HT-29 (cell line): ENCODE results near the gene MIEN1. TPM values are rescaled to one million over a fixed set of nuclear protein-coding genes. Genes with fewer than 3 reads are reported as not detected.
"Not testable (repeated sequence)": the region's sequence is repeated elsewhere in the genome, so short reads cannot be mapped to it uniquely, and the experiment has no call there.

ENCODE experiments used
- DNase-seq: peaks from one replicate; pipeline ENCODE4 v3.0.0-alpha.2; 2015; ENCODE audit warnings: low spot score
- small RNA-seq: library from RNA; depleted of rRNA; stranded (forward); fragments of <200 nt; gene quantifications from one replicate; pipeline ENCODE3, GENCODE V24; 2014
- total RNA-seq: library from RNA; depleted of rRNA; stranded (reverse); fragments of >200 nt; shearing (Covaris generic); gene quantifications from 2 replicates; pipeline ENCODE4 v1.2.3, GENCODE V29; 2014; rRNA removed

Gene MIEN1
- total RNA-seq, 1 experiment from 2014 or later: 118 TPM

DNA sequence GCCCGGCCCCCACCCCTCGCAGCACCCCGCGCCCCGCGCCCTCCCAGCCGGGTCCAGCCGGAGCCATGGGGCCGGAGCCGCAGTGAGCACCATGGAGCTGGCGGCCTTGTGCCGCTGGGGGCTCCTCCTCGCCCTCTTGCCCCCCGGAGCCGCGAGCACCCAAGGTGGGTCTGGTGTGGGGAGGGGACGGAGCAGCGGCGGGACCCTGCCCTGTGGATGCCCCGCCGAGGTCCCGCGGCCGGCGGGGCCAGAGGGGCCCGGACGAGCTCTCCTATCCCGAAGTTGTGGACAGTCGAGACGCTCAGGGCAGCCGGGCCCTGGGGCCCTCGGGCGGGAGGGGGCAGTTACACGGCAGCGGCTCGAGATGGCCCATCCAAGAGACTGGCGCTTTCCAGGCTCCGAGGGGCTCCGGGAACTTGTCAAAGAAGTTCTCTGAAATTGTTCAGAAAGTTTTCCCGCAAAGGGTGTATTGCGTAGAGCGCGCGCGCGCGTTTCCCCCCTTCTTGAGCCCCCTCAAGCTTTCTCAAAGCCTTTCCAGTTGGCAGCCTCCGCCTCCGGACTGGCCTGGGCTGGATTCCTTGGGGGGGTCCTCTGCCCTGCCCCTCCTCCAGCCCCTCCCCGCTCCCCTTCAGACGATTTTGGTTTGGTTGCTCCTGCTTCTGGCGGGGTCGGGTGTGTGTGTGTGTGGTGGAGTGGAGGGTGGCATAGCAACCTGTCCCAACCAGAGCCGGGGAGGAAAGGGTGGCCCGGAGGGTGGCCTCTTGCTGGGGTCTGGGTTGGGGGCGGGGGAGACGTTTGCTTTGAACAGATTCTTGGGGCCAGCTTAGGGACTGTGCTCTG, 30.0 kb downstream of the MIEN1 start:
- DNase-seq: peak; percentile 27

DNA sequence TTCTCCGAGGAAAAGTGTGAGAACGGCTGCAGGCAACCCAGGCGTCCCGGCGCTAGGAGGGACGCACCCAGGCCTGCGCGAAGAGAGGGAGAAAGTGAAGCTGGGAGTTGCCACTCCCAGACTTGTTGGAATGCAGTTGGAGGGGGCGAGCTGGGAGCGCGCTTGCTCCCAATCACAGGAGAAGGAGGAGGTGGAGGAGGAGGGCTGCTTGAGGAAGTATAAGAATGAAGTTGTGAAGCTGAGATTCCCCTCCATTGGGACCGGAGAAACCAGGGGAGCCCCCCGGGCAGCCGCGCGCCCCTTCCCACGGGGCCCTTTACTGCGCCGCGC, 30.5 kb downstream of the MIEN1 start, which contains the start of gene ERBB2:
TSS of gene ERBB2 (plus strand) at position 247 of the 330 bp plus-strand sequence. CDS start 175 bp downstream, outside the sequence.
- DNase-seq: peak; percentile 79

DNA sequence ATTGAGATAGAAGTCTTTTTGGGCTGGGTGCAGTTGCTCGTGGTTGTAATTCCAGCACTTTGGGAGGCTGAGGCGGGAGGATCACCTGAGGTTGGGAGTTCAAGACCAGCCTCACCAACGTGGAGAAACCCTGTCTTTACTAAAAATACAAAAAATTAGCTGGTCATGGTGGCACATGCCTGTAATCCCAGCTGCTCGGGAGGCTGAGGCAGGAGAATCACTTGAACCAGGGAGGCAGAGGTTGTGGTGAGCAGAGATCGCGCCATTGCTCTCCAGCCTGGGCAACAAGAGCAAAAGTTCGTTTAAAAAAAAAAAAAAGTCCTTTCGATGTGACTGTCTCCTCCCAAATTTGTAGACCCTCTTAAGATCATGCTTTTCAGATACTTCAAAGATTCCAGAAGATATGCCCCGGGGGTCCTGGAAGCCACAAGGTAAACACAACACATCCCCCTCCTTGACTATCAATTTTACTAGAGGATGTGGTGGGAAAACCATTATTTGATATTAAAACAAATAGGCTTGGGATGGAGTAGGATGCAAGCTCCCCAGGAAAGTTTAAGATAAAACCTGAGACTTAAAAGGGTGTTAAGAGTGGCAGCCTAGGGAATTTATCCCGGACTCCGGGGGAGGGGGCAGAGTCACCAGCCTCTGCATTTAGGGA, 31.0 kb downstream of the MIEN1 start:
- not testable (repeated sequence) for DNase-seq

DNA sequence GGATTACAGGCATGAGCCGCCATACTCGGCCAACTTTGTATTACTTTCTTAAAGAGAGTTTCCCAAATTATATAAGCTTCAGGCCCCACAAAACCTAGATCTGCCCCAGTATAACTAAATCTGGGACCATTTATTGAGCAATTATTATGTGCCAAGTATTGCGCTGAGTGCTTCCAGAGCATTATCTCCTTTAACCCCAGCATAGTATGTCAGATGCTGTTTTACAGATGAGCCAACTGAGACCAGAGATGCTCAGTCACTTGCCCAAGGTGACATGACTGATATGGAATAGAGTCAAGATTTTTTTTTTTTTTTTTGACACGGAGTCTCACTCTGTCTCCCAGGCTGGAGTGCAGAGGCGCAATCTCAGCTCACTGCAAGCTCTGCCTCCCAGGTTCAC, 32.4 kb downstream of the MIEN1 start:
- no peak for DNase-seq

DNA sequence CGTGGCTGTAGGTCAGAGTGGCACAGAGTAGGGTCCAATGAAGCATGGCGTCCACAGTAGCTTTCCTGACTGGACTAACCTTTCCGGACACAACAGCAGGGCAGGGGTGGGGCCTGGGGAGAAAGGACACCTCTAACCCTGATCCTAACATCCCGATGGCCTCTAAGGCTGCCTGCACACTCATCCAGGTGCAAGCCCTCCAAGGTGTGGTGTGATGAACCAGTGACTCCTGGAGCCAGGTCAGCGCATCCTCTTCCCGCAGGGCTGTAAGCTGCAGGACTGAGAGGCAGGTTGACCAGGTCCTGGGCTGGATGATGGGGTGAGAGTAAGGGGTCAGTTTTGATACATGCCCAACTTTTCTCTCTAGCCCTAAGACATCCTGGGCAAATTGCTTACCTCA, 33.6 kb downstream of the MIEN1 start:
- DNase-seq: no peak

DNA sequence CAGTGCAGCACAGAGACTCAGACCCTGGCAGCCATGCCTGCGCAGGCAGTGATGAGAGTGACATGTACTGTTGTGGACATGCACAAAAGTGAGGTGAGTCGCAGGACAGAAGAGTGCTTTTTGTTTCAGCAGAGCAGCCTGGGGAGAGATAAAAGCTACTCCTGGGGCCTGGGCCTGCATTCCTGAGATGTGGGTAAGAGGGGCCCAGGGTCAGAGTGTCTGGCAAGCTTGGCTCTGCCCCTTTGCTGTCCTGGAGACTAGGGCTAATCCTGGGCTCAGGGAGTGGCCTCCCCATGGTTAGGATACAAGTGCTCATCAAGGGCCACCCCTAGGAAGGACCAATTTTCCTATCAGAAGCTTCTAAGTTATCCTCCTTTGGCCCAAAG, 35.2 kb downstream of the MIEN1 start:
- no peak for DNase-seq

DNA sequence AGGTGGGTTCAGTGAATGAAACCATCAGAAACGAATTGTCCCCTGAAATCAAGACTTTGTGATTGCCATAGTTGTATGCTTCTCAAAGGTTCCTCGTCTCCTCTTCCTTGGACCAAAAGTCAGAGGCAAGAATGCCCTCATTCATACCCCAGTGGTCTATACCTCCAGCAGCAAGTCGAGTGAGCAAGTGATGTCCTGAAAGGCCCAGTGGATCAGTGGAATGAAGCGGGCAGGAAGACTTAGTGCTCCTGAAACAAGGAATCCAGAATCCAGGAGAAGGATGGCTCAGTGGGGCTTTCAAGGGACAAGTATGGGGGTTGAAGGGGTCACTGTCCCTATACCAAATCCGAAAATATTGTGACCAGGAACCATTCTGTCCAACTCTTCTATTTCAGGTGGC, 35.7 kb downstream of the MIEN1 start:
- no peak for DNase-seq

DNA sequence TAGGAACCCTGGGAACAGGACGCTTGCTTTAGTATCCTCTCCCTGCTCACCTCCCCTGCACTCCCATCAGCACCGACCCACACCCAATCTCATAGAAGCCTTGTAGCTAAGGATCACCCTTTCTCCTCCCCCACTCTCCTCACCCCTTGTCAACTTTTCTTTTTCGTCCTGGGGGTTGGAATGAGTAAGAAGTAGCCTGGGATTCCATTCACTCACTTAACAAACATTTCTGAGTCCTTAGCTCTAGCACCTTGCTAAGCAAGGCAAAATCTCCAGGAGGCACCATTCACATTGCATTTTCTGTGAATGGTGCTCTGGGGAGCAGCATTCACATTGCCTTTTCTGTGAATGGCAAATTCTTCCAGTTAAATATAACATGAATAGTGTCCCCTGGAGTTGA, 41.4 kb downstream of the MIEN1 start:
- no peak for DNase-seq

DNA sequence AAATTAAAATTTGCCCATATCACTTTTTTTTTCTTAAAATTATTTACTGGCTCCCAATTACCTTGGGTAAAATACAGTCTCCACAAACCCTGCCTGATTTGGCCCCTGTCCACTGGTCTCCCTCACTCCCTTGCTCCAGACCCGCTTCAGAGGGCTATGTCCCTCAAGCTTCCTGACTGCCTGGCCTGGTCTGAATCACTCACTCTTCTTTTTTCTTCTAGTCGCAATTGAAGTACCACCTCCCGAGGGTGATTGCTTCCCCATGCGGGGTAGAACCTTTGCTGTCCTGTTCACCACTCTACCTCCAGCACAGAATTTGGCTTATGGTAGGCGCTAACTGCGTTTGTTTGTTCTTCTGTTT, 41.9 kb downstream of the MIEN1 start:
- DNase-seq: no peak

DNA sequence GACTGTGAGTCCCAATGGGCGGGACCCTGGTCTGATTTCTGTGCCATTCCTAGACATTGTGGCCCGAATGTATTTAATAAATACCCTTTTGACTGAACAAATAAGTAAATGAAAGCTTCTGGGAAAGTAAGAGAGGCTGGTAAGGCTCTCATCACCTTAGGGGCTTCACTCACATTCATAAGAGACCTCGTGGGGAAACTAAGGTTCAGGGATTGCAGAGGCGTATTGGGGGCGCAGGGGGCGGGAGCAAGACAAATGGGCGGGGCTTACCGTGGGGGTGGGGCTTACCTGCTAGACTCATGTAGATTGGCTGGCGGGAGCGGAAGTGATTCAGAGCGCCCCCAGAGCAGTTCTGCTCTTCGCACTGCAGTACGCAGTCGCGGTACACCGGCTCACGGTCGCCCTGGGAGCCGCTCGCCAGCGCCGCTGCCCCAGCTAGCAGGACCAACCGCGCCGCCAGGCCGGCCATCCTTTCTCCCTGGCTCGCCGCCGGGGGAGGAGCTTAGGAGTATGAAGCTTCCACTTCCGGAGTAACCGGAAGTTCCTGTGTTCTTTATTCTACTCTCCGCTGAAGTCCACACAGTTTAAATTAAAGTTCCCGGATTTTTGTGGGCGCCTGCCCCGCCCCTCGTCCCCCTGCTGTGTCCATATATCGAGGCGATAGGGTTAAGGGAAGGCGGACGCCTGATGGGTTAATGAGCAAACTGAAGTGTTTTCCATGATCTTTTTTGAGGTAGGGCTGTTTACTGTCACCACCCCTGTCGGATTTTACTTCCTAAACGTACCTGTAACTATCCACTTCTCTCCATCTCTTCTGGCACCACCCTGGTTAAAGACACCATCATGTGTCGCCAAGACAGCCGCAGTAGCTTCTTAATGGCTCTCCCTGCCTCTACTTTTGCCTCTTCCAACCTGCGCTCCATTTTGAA, 42.5 kb downstream of the MIEN1 start, which contains the start of gene PGAP3:
TSS of gene PGAP3 (minus strand) at position 512 of the 929 bp plus-strand sequence. CDS start at position 469, 43 bp downstream.
- DNase-seq: peak; percentile 92

DNA sequence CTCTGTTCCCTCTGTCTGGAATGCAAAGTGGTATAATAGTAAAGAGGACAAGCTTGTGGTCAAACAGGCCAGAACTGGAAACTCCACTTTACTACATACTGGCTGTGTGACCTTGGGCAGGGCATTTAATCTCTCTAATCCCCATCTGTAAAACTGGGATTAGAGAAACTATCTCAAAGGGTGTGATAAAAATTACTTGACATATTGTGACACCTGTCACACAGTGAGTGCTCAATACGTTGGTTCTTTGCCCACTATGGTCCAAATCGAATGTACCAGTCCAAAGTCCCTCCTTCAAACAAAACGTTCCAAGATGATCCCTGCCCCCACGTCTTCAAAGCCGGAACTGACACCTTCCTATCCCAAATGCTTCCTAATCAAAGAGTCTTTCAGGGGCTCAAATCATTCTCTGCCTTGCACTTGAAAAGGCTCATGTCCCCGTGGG, 43.2 kb downstream of the MIEN1 start:
- DNase-seq: peak; percentile 39

DNA sequence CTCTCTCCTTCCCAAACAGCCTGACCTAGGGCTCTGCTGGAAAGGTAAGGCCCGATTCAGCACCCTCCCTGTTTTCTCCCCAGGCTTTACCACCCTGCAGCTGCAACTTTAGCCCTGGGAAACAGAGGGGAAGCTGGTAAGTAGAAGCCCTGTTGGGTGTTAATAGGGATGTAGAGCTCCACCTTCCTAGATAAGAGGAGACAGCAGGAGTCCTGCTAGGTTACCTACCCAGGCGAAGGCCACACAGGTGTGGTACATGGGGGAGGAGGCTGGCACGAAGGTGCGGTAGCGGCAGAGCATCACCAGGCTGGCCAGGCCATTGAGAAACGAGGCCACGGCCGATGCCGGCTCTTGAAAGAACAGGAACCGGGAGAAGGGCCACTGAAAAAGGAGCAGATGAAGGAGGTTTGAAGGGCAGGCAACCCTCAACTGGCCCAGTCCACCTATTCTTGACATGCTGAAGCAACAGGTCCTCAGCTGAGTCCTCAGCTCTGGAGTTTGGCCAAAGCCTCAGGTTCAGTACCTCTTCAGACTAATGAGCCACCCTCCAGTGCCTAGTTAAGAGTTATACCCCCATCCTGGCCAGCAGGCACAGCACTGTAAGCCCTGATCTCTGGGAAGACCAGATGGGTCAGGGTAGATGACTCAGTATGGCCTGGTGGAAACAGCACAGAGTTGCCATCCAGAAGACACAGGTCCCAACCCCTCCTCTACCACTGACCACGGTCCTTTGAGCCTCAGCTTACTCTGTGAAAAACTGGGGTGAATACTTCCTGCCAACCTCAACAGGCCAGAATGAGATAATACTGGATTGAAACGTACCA, 45.8 kb downstream of the MIEN1 start:
- no peak for DNase-seq

DNA sequence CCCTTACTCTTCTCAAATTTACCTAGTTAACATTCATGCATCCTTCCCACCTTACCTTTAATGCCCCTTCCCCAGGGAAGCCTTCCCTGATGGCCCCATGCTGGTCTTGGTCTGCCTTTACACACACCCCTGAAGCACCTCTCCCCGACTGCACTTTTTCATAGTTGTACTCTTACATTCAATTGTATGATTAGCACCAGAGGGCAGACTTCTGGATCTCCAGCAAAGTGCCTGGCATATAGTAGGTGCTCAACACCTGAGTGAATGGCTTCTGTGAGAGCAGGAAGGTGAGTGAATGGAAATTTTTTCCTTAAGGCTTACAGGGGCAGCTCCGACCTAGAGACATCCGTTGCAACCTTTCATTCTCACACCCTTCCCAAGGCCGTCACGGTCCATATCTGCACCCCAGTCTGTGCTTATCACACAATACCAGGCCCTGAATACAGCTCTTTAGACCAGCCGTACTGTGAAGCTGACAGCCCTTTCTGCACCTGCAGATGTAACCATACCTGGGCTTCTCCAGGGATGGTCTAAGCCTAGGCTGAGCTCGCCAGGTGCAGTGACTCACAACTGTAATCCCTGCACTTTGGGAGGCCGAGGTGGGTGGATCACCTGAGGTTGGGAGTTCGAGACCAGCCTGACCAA, 46.9 kb downstream of the MIEN1 start:
- DNase-seq: no peak

DNA sequence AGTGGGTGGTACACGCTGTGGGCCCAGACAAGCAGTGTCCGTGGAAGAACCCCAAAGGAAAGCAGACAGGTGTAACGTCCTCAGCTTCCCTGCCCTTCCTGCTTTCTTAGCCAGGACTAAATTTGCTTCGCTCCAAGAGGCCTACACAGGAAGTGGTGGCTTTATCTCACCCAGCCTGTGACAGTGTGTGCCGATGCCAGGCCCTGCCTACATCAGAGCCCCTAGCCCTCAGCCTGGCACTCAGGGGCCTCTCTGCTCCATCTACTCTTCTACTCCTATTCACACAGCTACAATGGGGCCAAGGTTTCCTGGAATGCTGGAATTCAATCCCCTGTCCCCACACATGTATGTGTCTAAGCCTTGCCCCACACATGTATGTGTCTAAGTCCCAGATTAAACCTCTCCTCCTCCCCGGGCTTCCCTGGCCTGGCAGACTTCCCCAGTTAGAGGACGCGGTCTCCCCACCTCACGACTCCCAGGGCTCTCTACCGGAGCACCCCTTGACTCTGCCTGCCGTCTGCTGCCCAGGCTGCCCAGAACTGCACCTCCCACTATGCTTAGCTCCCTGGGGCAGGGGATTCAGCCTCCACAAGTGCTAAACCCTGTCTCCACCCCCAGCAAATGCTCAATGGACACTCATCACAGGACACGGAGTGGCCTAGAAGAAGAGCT, 50.7 kb downstream of the MIEN1 start:
- no peak for DNase-seq

Small RNA genes within 50 kb of the gene (small RNA-seq; reads per million reads assigned to genes)
- gene MIR4728: not detected

Other genes with a start within 250 kb of the MIEN1 start
- gene NEUROD2, start 122.6 kb downstream of the MIEN1 start, total RNA-seq: 0.13 TPM in 1 of 2 replicates, not detected in the other
- gene PPP1R1B, start 103.6 kb downstream of the MIEN1 start, total RNA-seq: 14.8 and 16.0 TPM in 2 replicates
- gene STARD3, start 93.4 kb downstream of the MIEN1 start, total RNA-seq: 50.8 and 54.2 TPM in 2 replicates
- 1.9 and 2.2 TPM in 2 replicates for gene TCAP, start 65.2 kb downstream of the MIEN1 start, total RNA-seq
- 0.25 and 0.65 TPM in 2 replicates for gene PNMT, start 62.1 kb downstream of the MIEN1 start, total RNA-seq
- 34.6 and 39.1 TPM in 2 replicates for gene PGAP3, start 42.5 kb downstream of the MIEN1 start, total RNA-seq
- 91.0 and 110 TPM in 2 replicates for gene ERBB2, start 30.5 kb downstream of the MIEN1 start, total RNA-seq
- 127 and 142 TPM in 2 replicates for gene GRB7, start 7.4 kb upstream of the MIEN1 start, total RNA-seq
- 0.26 and 0.56 TPM in 2 replicates for gene IKZF3, start 133.8 kb upstream of the MIEN1 start, total RNA-seq
- not detected in 2 replicates for gene ZPBP2, start 137.7 kb upstream of the MIEN1 start, total RNA-seq
- 5.5 and 5.8 TPM in 2 replicates for gene GSDMB, start 188.1 kb upstream of the MIEN1 start, total RNA-seq
- 61.0 and 66.7 TPM in 2 replicates for gene ORMDL3, start 197.1 kb upstream of the MIEN1 start, total RNA-seq
- not detected in 2 replicates for gene LRRC3C, start 197.2 kb upstream of the MIEN1 start, total RNA-seq
- not detected in 2 replicates for gene GSDMA, start 232.5 kb upstream of the MIEN1 start, total RNA-seq